Measurements from ENCODE around the gene MACF1.

The MACF1 gene

DNA sequence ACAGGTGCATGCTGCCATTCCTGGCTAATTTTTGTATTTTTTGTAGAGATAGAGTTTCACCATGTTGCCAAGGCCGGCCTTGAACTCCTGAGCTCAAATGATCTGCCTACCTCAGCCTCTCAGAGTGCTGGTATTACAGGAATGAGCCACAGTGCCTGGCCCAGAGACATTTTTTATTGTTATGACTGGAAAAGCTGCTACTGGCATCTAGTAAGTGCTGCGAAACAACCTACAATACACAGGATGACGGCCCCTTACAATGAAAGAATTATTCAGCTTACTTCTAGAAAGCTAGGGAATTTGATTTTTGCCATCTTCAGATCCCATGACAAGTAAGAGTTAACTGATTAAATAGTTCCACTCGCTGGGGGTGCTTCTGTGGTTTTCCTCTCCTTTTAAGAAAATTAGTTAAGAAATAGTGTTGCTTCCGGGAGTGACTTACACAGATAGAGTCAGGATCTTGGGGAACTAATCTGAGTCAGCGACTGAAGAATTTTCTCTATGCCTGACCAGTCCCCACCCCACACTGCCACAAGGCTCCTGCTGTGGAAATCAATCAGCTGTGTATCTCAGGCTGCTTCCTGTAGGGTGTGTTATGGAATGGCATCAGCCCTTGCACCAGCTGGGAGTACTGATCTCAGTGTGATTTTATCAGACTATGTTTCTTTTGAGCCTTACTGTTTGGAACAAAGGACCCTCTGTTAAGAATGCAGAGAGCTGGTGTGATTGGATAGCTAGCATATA lies 194.0 kb downstream of the MACF1 start:
- Histone ChIP-seq H4K20me1 (ENCODE audit: insufficient read depth) (no peaks in the 10 kb centered on the region), H3K4me3 (IDR thresholded peaks at IDR 0.05; ENCODE audit: insufficient read depth, low read depth, low read length) (no peak overlapping the region), H3K9ac (no peak overlapping the region), H3K79me2 (ENCODE audit: insufficient read depth, low read depth) (no peaks in the 10 kb centered on the region), H3K36me3 (ENCODE audit: insufficient read depth) (no peaks in the 10 kb centered on the region), H3K27me3 (ENCODE audit: insufficient read depth, low read depth) (no peaks in the 10 kb centered on the region), H3K4me2 (no peak overlapping the region), H3K4me1 (ENCODE audit: low read depth, poor library complexity, severe bottlenecking) (no peaks in the 10 kb centered on the region), H3K27ac (no peak overlapping the region), H2AFZ (ENCODE audit: low read depth) (no peak overlapping the region)
- TF ChIP-seq, protein P1, sequence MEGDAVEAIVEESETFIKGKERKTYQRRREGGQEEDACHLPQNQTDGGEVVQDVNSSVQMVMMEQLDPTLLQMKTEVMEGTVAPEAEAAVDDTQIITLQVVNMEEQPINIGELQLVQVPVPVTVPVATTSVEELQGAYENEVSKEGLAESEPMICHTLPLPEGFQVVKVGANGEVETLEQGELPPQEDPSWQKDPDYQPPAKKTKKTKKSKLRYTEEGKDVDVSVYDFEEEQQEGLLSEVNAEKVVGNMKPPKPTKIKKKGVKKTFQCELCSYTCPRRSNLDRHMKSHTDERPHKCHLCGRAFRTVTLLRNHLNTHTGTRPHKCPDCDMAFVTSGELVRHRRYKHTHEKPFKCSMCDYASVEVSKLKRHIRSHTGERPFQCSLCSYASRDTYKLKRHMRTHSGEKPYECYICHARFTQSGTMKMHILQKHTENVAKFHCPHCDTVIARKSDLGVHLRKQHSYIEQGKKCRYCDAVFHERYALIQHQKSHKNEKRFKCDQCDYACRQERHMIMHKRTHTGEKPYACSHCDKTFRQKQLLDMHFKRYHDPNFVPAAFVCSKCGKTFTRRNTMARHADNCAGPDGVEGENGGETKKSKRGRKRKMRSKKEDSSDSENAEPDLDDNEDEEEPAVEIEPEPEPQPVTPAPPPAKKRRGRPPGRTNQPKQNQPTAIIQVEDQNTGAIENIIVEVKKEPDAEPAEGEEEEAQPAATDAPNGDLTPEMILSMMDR (conservative IDR thresholded peaks at IDR 0.05; ENCODE audit: low read depth, low read length) = no peak

GRCh38 chr1:39401106-39401505 lies 196.6 kb downstream of the MACF1 start:
- Histone ChIP-seq H3K79me2 (ENCODE audit: insufficient read depth, low read depth) (no peaks in the 10 kb centered on the region), H3K36me3 (ENCODE audit: insufficient read depth) (no peaks in the 10 kb centered on the region), H3K9ac (no peak overlapping the region), H3K4me1 (ENCODE audit: low read depth, poor library complexity, severe bottlenecking) (no peaks in the 10 kb centered on the region), H3K4me2 (no peak overlapping the region), H2AFZ (ENCODE audit: low read depth) (no peak overlapping the region), H3K27me3 (ENCODE audit: insufficient read depth, low read depth) (no peaks in the 10 kb centered on the region), H3K4me3 (IDR thresholded peaks at IDR 0.05; ENCODE audit: insufficient read depth, low read depth, low read length) (no peak overlapping the region), H4K20me1 (ENCODE audit: insufficient read depth) (no peaks in the 10 kb centered on the region), H3K27ac (no peak overlapping the region)
- TF ChIP-seq, protein P1 (conservative IDR thresholded peaks at IDR 0.05; ENCODE audit: low read depth, low read length) = no peak

DNA sequence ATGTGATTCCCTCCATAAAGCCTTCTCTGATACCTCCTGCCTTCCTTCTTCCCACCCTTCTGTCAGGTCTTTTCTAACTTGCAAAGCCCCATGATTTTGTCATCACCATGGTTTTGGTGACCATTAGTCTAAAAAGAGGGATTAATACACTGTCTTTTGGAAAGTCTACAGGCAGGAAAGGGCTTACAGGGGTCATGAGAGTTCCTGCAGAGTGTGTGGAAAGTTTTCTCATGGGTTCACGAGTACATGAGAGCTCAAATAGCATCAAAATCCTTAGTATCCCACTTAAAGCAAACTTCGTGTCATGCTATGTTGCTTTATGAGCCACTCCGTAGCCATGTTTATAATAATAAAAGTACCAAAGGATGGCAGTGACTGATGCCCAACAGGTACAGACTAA lies 200.4 kb downstream of the MACF1 start:
- Histone ChIP-seq H3K27ac (no peak overlapping the region), H3K9ac (no peak overlapping the region)

DNA sequence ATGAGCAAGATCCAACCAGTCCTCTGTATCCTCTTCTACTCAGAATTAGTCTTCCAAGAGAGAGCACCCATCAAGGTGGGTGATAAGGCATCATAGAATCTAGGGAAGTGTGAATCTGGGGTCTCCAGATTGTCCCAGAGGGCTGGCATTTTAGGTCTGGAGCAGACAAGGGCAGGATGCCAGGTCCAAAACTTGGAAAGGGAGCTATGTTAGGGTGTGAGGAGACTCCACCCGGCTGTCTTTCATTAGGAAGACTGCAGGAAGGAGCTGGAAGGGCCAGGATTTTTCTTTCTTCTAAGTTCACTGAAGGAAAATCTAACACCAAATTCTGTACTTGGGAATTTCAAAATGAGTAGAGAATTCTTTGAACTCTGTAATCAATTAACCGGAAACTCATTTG lies 200.9 kb downstream of the MACF1 start:
- no peak overlapping the region for H3K4me2 ChIP-seq

More for the DNA sequence above, 200.4 kb downstream of the MACF1 start:
- 0 out of 2 replicates have a peak, but pooled peaks cover 1% of the 10 kb centered on the region for H3K79me2 ChIP-seq (ENCODE audit: insufficient read depth, low read depth)
- peaks cover 21% of the 10 kb centered on the region for H3K4me1 ChIP-seq (ENCODE audit: low read depth, poor library complexity, severe bottlenecking)
- H3K36me3 ChIP-seq (ENCODE audit: insufficient read depth) = no peaks in the 10 kb centered on the region
- H3K27me3 ChIP-seq (ENCODE audit: insufficient read depth, low read depth) = no peaks in the 10 kb centered on the region
- no peak overlapping the region for H3K4me2 ChIP-seq
- no peaks in the 10 kb centered on the region for H4K20me1 ChIP-seq (ENCODE audit: insufficient read depth)
- no peak overlapping the region for H2AFZ ChIP-seq (ENCODE audit: low read depth)
- TF ChIP-seq, protein P1 (conservative IDR thresholded peaks at IDR 0.05; ENCODE audit: low read depth, low read length) = no peak
- H3K4me3 ChIP-seq (IDR thresholded peaks at IDR 0.05; ENCODE audit: insufficient read depth, low read depth, low read length) = no peak overlapping the region

More for the DNA sequence above, 200.9 kb downstream of the MACF1 start:
- H3K4me1 ChIP-seq (ENCODE audit: low read depth, poor library complexity, severe bottlenecking) = peaks cover 26% of the 10 kb centered on the region
- no peak overlapping the region for H3K9ac ChIP-seq
- no peak overlapping the region for H2AFZ ChIP-seq (ENCODE audit: low read depth)
- H3K27ac ChIP-seq = no peak overlapping the region
- H4K20me1 ChIP-seq (ENCODE audit: insufficient read depth) = no peaks in the 10 kb centered on the region
- H3K27me3 ChIP-seq (ENCODE audit: insufficient read depth, low read depth) = no peaks in the 10 kb centered on the region
- H3K4me3 ChIP-seq (IDR thresholded peaks at IDR 0.05; ENCODE audit: insufficient read depth, low read depth, low read length) = no peak overlapping the region
- no peaks in the 10 kb centered on the region for H3K36me3 ChIP-seq (ENCODE audit: insufficient read depth)
- TF ChIP-seq, protein P1 (conservative IDR thresholded peaks at IDR 0.05; ENCODE audit: low read depth, low read length) = no peak
- 0 out of 2 replicates have a peak, but pooled peaks cover 4% of the 10 kb centered on the region for H3K79me2 ChIP-seq (ENCODE audit: insufficient read depth, low read depth)

All from KMS-11 (cell line).